Pancreas (tissue), 10 donors: Measurements from ENCODE around the gene MYH16. TPM values are rescaled to one million over a fixed set of nuclear protein-coding genes. Genes with fewer than 3 reads are reported as not detected.
"Not testable (repeated sequence)": the region's sequence is repeated elsewhere in the genome, so short reads cannot be mapped to it uniquely, and the experiment has no call there.

Source experiments
- ATAC-seq, 4 donors: fragments of 200-7000 bp; cut with Tn5 transposase; one replicate each; pipeline versions ENCODE4 v1.8.0 to v1.9.1; 2020; ENCODE audit warnings: mild to moderate bottlenecking in 4 of 4, moderate library complexity in 4 of 4
- DNase-seq, 6 donors: peaks; one replicate each; pipeline ENCODE4 v3.0.0-alpha.2; 2020
- FAIRE-seq: peaks from 2 replicates; lab custom pipeline; 2012; peaks lifted over from hg19 to GRCh38; lab: Jason Lieb, UNC
- H3K27ac ChIP-seq, 4 donors: fragments of 200-600 bp; sonication (generic); 1 replicate in 3 of 4; 2 replicates in 1 of 4; pipeline versions ENCODE4 v1.5.0 to v1.8.0; 2020
- H3K27me3 ChIP-seq, 4 donors: fragments of 200-600 bp; one replicate each; pipeline ENCODE4 v1.8.0; 2021
- H3K36me3 ChIP-seq, 3 donors: fragments of 200-600 bp; sonication (generic) in 1 of 3; one replicate each; pipeline versions ENCODE4 v1.5.0 to v1.8.0; 2020 to 2021
- H3K4me1 ChIP-seq, 3 donors: fragments of 200-600 bp; one replicate each; pipeline ENCODE4 v1.8.0; 2021
- H3K4me3 ChIP-seq, 4 donors: fragments of 200-600 bp; sonication (generic) in 2 of 4; one replicate each; pipeline versions ENCODE4 v1.5.0 to v1.8.0; 2020 to 2021
- H3K9me3 ChIP-seq, 4 donors: fragments of 200-600 bp; one replicate each; pipeline ENCODE4 v1.8.0; 2021
- WGBS, 2 donors: extraction: QIAGEN DNeasy Blood & Tissue Kit; methylation state at CpG; one replicate each; pipeline ENCODE4 v1.1.7; 2013; 5-methylcytosine and 5-hydroxymethylcytosine counted together
- intact Hi-C, 3 donors: fragments of 100-400 bp; cut with DNase I; formaldehyde crosslinking; loops; one replicate each; pipeline versions ENCODE4 v1.11.1 to v1.14.2; 2022
- polyA plus RNA-seq, 2 donors: library from polyadenylated mRNA; stranded (reverse); fragments of 200-250 nt; gene quantifications; one replicate each; pipeline ENCODE4 v1.2.3, GENCODE V29; 2013
- total RNA-seq, 6 donors: library from RNA; stranded (reverse); fragmentation: NEBNext Ultra II Directional in 4 of 6; extraction: Animal tissue kit (Norgen Biotek cat#: 25700) in 4 of 6; gene quantifications; one replicate each; pipeline versions ENCODE4 v1.2.1 to v1.2.4, GENCODE V29; 2021 to 2023
- TF ChIP-seq, protein P1 (sequence below), 4 donors: fragments of 200-600 bp; sonication (generic) in 3 of 4; IDR thresholded peaks; one replicate each; pipeline versions ENCODE4 v1.5.0 to v1.8.0; 2021; ENCODE audit warnings: antibody characterized with exemption in 4 of 4
- donor health status: healthy with polysubstance abuse.
- donor health status: DM: no; HTN: no; CAD: no; lungs with moderate emphysema.
- donor health status: DM: no; HTN: no; CAD: no.
- donor health status: control.
- donor health status: control.
- donor health status: Bipolar disorder and iron deficiency.
- donor health status: DM: yes; HTN: yes; CAD: no.
- donor health status: DM: no; HTN: no; CAD: no.
- donor health status: DM: no; HTN: no; CAD: no.
- donor health status: DM: yes; HTN: yes; CAD: no.

MYH16 gene
- total and polyA plus RNA-seq, 8 donors, result 0.02 to 0.09 TPM; not detected in 6

GRCh38 chr7:99340659-99341058, 68.0 kb downstream of the MYH16 start:
- Histone ChIP-seq H3K36me3 (peaks cover 0 to 57% (median 15%) of the 10 kb centered on the region in 3 donors), H3K27me3 (no peaks in the 10 kb centered on the region), H3K9me3 (no peaks in the 10 kb centered on the region), H3K4me1 (no peaks in the 10 kb centered on the region), H3K4me3 (no peak overlapping the region), H3K27ac (no peak overlapping the region)
- TF ChIP-seq, protein P1, sequence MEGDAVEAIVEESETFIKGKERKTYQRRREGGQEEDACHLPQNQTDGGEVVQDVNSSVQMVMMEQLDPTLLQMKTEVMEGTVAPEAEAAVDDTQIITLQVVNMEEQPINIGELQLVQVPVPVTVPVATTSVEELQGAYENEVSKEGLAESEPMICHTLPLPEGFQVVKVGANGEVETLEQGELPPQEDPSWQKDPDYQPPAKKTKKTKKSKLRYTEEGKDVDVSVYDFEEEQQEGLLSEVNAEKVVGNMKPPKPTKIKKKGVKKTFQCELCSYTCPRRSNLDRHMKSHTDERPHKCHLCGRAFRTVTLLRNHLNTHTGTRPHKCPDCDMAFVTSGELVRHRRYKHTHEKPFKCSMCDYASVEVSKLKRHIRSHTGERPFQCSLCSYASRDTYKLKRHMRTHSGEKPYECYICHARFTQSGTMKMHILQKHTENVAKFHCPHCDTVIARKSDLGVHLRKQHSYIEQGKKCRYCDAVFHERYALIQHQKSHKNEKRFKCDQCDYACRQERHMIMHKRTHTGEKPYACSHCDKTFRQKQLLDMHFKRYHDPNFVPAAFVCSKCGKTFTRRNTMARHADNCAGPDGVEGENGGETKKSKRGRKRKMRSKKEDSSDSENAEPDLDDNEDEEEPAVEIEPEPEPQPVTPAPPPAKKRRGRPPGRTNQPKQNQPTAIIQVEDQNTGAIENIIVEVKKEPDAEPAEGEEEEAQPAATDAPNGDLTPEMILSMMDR (IDR thresholded peaks at IDR 0.05), result no peak
- ATAC-seq (no peak), DNase-seq (no peak), FAIRE-seq (no peak)
- 87 to 97% methylated on average over 3 of the region's 3 CpGs for WGBS, 2 donors
- intact Hi-C loops, result no loop called here

GRCh38 chr7:99344061-99344647, 71.5 kb downstream of the MYH16 start:
- Histone ChIP-seq H3K27ac (no peak overlapping the region), H3K4me1 (no peaks in the 10 kb centered on the region), H3K9me3 (no peaks in the 10 kb centered on the region), H3K4me3 (no peak overlapping the region), H3K36me3 (peaks cover 0 to 39% (median 18%) of the 10 kb centered on the region in 3 donors), H3K27me3 (no peaks in the 10 kb centered on the region)
- FAIRE-seq, result no peak
- no peak for DNase-seq
- ATAC-seq, result no peak
- 93 to 95% methylated on average over 13 of the region's 13 CpGs for WGBS, 2 donors
- intact Hi-C loops, result no loop called here
- TF ChIP-seq, protein P1 (IDR thresholded peaks at IDR 0.05), result no peak

DNA sequence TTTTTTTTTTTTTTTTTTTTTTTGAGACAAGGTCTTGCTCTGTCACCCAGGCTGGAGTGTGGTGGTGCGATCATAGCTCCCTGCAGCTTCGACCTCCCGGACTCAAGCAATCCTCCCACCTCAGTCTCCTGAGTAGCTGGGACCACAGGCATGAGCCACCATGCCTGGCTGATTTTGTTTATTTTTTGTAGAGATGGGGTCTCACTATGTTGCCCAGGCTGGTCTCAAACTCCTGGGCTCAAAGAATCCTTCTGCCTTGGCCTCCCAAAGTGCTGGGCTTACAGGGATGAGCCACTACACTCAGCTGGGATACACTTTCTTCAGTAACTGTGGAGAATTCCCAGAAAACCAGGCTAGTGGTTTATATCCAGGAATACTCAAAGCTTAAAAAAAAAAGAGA, 78.0 kb downstream of the MYH16 start:
- peaks cover 0 to 51% (median 23%) of the 10 kb centered on the region in 3 donors for H3K36me3 ChIP-seq
- H3K27me3 ChIP-seq, H3K4me1 ChIP-seq, H3K4me3 ChIP-seq, FAIRE-seq, H3K9me3 ChIP-seq, H3K27ac ChIP-seq, ATAC-seq, intact Hi-C loops, DNase-seq: not testable (repeated sequence)
- 96 to 97% methylated on average over 3 of the region's 3 CpGs for WGBS, 2 donors

- intact Hi-C loops, result no loop called here
- Histone ChIP-seq H3K27ac (no peak overlapping the region), H3K4me1 (no peaks in the 10 kb centered on the region), H3K36me3 (peaks cover 0 to 51% (median 22%) of the 10 kb centered on the region in 3 donors), H3K27me3 (no peaks in the 10 kb centered on the region), H3K9me3 (no peaks in the 10 kb centered on the region), H3K4me3 (no peak overlapping the region)
- TF ChIP-seq, protein P1 (IDR thresholded peaks at IDR 0.05), result no peak
- no peak for DNase-seq
- no peak for FAIRE-seq
- no peak for ATAC-seq
- 91 to 96% methylated on average over 5 of the region's 5 CpGs for WGBS, 2 donors
Measured at GRCh38 chr7:99352247-99352646, 79.6 kb downstream of the MYH16 start.

GRCh38 chr7:99355098-99355497, 82.5 kb downstream of the MYH16 start:
- TF ChIP-seq, protein P1 (IDR thresholded peaks at IDR 0.05), result no peak
- Histone ChIP-seq H3K9me3 (no peaks in the 10 kb centered on the region), H3K27ac (no peak overlapping the region), H3K4me1 (no peaks in the 10 kb centered on the region), H3K4me3 (no peak overlapping the region), H3K36me3 (peaks cover 0 to 61% (median 31%) of the 10 kb centered on the region in 3 donors), H3K27me3 (no peaks in the 10 kb centered on the region)
- no peak for ATAC-seq
- DNase-seq, result no peak
- FAIRE-seq, result no peak
- intact Hi-C loops, result no loop called here
- 95% methylated on average over 7 of the region's 7 CpGs for WGBS, 2 donors
